Activated T-cell treated with anti-CD3 and anti-CD28 coated beads, Interleukin-2, amount 50 U/mL, for 24 hours (primary cell): Measurements from ENCODE around the gene RBL2.
"Not testable (repeated sequence)": the region's sequence is repeated elsewhere in the genome, so short reads cannot be mapped to it uniquely, and the experiment has no call there.

Experiments used
- DNase-seq: peaks from one replicate; pipeline ENCODE4 v3.0.0-alpha.2; 2020
- H3K27ac Mint-ChIP-seq: 2 replicates; pipeline ENCODE4 v1.8.0; 2020; ENCODE audit warnings: mild to moderate bottlenecking, mixed read lengths
- H3K27me3 Mint-ChIP-seq: 2 replicates; pipeline ENCODE4 v1.8.0; 2020; ENCODE audit warnings: mixed read lengths
- H3K36me3 Mint-ChIP-seq: 2 replicates; pipeline ENCODE4 v1.8.0; 2020; ENCODE audit warnings: low read depth, mixed read lengths
- H3K4me1 Mint-ChIP-seq: 2 replicates; pipeline ENCODE4 v1.8.0; 2020; ENCODE audit warnings: low read depth, mixed read lengths
- H3K4me3 Mint-ChIP-seq: 2 replicates; pipeline ENCODE4 v1.8.0; 2020; ENCODE audit warnings: mild to moderate bottlenecking, moderate library complexity, mixed read lengths
- H3K9me3 Mint-ChIP-seq: 2 replicates; pipeline ENCODE4 v1.8.0; 2020; ENCODE audit warnings: mixed read lengths

The RBL2 gene

GRCh38 chr16:53523971-53524548 lies 89.8 kb downstream of the RBL2 start:
- DNase-seq: no peak
- Mint-ChIP-seq H3K36me3 (no peaks in the 10 kb centered on the region), H3K9me3 (no peaks in the 10 kb centered on the region), H3K27me3 (peaks cover 3% of the 10 kb centered on the region), H3K4me3 (no peak overlapping the region), H3K4me1 (peaks cover 17% of the 10 kb centered on the region), H3K27ac (no peak overlapping the region)

- Mint-ChIP-seq H3K27ac (no peak overlapping the region), H3K27me3 (no peaks in the 10 kb centered on the region), H3K36me3 (no peaks in the 10 kb centered on the region), H3K4me3 (no peak overlapping the region), H3K4me1 (no peaks in the 10 kb centered on the region), H3K9me3 (no peaks in the 10 kb centered on the region)
- no peak for DNase-seq
These were observed 94.5 kb downstream of the RBL2 start for GRCh38 chr16:53528797-53529196.

- no peaks in the 10 kb centered on the region for H3K9me3 Mint-ChIP-seq
- H3K27ac Mint-ChIP-seq: no peak overlapping the region
- no peaks in the 10 kb centered on the region for H3K36me3 Mint-ChIP-seq
- peaks cover 7% of the 10 kb centered on the region for H3K4me1 Mint-ChIP-seq
- no peak overlapping the region for H3K4me3 Mint-ChIP-seq
- DNase-seq: no peak
- no peaks in the 10 kb centered on the region for H3K27me3 Mint-ChIP-seq
These were observed 95.2 kb downstream of the RBL2 start for GRCh38 chr16:53529513-53529912.

GRCh38 chr16:53530046-53530445 lies 95.8 kb downstream of the RBL2 start:
- Mint-ChIP-seq H3K27me3 (no peaks in the 10 kb centered on the region), H3K4me3 (no peak overlapping the region), H3K27ac (no peak overlapping the region)

GRCh38 chr16:53530741-53531140 lies 96.5 kb downstream of the RBL2 start:
- Mint-ChIP-seq H3K9me3 (no peaks in the 10 kb centered on the region), H3K36me3 (no peaks in the 10 kb centered on the region), H3K27ac (no peak overlapping the region), H3K4me1 (peaks cover 18% of the 10 kb centered on the region), H3K27me3 (no peaks in the 10 kb centered on the region), H3K4me3 (no peak overlapping the region)
- no peak for DNase-seq

More at GRCh38 chr16:53530046-53530445, 95.8 kb downstream of the RBL2 start:
- Mint-ChIP-seq H3K9me3 (no peaks in the 10 kb centered on the region), H3K36me3 (no peaks in the 10 kb centered on the region), H3K4me1 (peaks cover 12% of the 10 kb centered on the region)
- DNase-seq: no peak

GRCh38 chr16:53534206-53534605 lies 99.9 kb downstream of the RBL2 start:
- peaks cover 25% of the 10 kb centered on the region for H3K4me1 Mint-ChIP-seq
- no peaks in the 10 kb centered on the region for H3K27me3 Mint-ChIP-seq
- H3K36me3 Mint-ChIP-seq: no peaks in the 10 kb centered on the region
- H3K9me3 Mint-ChIP-seq: no peaks in the 10 kb centered on the region
- no peak overlapping the region for H3K4me3 Mint-ChIP-seq
- H3K27ac Mint-ChIP-seq: peak overlapping the region; percentile 74
- no peak for DNase-seq

- Mint-ChIP-seq H3K4me3 (no peak overlapping the region), H3K9me3 (no peaks in the 10 kb centered on the region), H3K27ac (no peak overlapping the region), H3K27me3 (peaks cover 3% of the 10 kb centered on the region), H3K4me1 (peaks cover 25% of the 10 kb centered on the region), H3K36me3 (no peaks in the 10 kb centered on the region)
- no peak for DNase-seq
These were observed 103.4 kb downstream of the RBL2 start for GRCh38 chr16:53537626-53538025.

GRCh38 chr16:53539346-53539745 lies 105.1 kb downstream of the RBL2 start:
- not testable (repeated sequence) for H3K4me3 Mint-ChIP-seq, DNase-seq, H3K27ac Mint-ChIP-seq, H3K9me3 Mint-ChIP-seq, H3K36me3 Mint-ChIP-seq, H3K27me3 Mint-ChIP-seq
- peaks cover 23% of the 10 kb centered on the region for H3K4me1 Mint-ChIP-seq

GRCh38 chr16:53539759-53540718 lies 105.8 kb downstream of the RBL2 start:
- not testable (repeated sequence) for H3K27ac Mint-ChIP-seq, H3K4me3 Mint-ChIP-seq, H3K9me3 Mint-ChIP-seq, H3K27me3 Mint-ChIP-seq, H3K36me3 Mint-ChIP-seq, DNase-seq
- H3K4me1 Mint-ChIP-seq: peaks cover 22% of the 10 kb centered on the region
